ENCODE results near the gene TRABD. TPM values are rescaled to one million over a fixed set of nuclear protein-coding genes. Genes with fewer than 3 reads are reported as not detected.

Gene TRABD
- total and polyA plus RNA-seq, 4 experiments from 2014 or later, result 51.5 to 126 (median 92.8) TPM

DNA sequence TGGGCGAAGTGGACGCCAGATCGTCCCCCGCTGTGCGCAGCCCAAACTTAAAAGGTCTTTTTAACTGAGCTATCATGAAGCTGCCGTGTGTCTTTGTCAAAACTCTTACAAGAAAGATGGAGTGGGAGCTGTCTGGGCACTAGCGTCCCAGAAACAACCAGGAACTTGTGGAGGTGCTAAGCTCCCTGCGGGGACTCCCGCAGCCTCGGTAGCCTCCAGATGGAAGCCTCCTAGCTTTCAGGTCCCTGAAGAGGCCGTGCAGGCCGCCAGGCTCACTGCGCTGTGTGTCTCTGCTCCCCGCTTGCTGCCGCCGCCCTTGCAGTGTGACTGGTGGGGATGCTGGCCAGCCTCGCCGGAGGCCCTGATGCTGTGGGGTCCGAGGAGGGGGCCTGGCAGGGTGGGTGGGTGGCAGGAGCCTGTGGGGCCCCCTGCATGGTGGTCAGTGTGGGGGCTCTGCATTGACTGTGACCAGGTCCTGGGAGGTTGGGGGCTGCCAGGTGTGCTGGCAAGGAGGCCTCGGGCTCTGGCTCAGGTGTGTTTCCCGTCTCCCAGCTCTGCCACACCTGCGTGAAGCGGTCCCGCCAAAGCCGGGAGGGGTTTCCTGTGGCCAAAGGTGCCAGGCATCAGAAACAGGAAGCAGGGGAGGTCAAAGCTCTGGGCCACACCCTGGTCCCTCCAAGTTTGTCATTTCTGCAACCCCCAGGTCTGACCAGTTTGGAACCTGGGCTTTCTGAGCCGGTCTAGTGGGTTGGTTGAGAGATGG, 1.2 kb downstream of the TRABD start:
- peak in 1 of 5 donors; percentile 56 for DNase-seq
- Mint-ChIP-seq H3K9me3 (no peaks in the 10 kb centered on the region), H3K36me3 (peaks cover 0 to 13% of the 10 kb centered on the region in 2 donors), H3K4me3 (peak overlapping the region; percentile 91 to 99 (median 96)), H3K27ac (peak overlapping the region; percentile 94 to 98 (median 97)), H3K27me3 (peaks cover 0 to 2% of the 10 kb centered on the region in 2 donors), H3K4me1 (peaks cover 16 to 51% (median 36%) of the 10 kb centered on the region in 4 donors)
- peak overlapping the region; percentile 68 for H3K27ac ChIP-seq (ENCODE audit: low read depth, low read length)
- ChIA-PET CTCF (ENCODE audit: partially characterized antibody) (interaction anchor here (0.9 to 1.6 kb wide), 5 partner anchors 9 to 339 kb away, joined by 3 to 6 read pairs (median 4); partner anchors contain the start of gene SCO2), POLR2A (ENCODE audit: partially characterized antibody) (interaction anchor here (0.9 to 1.6 kb wide), 7 partner anchors 8 to 440 kb away, joined by 3 to 5 read pairs (median 3); no protein-coding TSS in a partner anchor)
- no peaks in the 10 kb centered on the region for H3K36me3 ChIP-seq (ENCODE audit: insufficient read depth, low read length)
- no peaks in the 10 kb centered on the region for H3K27me3 ChIP-seq (ENCODE audit: insufficient read depth, low read length)
- H3K4me1 ChIP-seq (ENCODE audit: insufficient read depth, low read length), result peaks cover 51% of the 10 kb centered on the region
- intact Hi-C loops (cut with micrococcal nuclease), result loop anchor here (10.0 kb wide), 1 partner anchor 252 kb away; no protein-coding TSS in a partner anchor
- H3K4me3 ChIP-seq (ENCODE audit: low read length in 2 of 2), result peak overlapping the region; percentile 36 to 62
- H3K9me3 ChIP-seq (ENCODE audit: control insufficient read depth in 1 of 2, low read length in 2 of 2), result no peaks in the 10 kb centered on the region

DNA sequence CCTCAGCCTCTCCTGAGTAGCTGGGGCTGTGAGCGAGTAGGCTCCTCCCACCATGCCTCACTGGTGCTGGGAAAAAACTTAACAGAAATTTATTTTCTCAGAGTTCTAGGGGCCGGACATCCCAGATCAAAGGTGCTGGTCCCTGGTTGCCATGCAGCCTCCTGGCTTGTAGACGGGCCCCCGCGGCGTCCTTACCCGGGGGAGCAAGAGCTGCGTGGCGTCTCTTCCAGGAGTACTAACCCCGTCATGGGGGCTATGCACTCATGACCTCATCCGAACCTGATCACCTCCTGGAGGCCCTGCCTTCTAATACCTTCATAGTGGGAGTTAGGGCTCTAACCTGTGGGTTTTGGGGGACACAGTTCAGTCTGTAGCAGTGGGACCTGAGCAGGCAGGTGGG, 2.6 kb downstream of the TRABD start:
- DNase-seq, result peak in 1 of 5 donors; percentile 26
- H3K27me3 ChIP-seq (ENCODE audit: insufficient read depth, low read length), result no peaks in the 10 kb centered on the region
- H3K27me3 Mint-ChIP-seq, result peaks cover 0 to 2% of the 10 kb centered on the region in 2 donors
- peak overlapping the region in 4 of 8 donors; percentile 27 to 48 (median 38) for H3K4me3 Mint-ChIP-seq
- peaks cover 65% of the 10 kb centered on the region for H3K4me1 ChIP-seq (ENCODE audit: insufficient read depth, low read length)
- H3K4me1 Mint-ChIP-seq, result peaks cover 18 to 64% (median 47%) of the 10 kb centered on the region in 4 donors
- peaks cover 0 to 16% of the 10 kb centered on the region in 2 donors for H3K36me3 Mint-ChIP-seq
- intact Hi-C loops (cut with micrococcal nuclease), result loop anchor here (10.0 kb wide), 1 partner anchor 254 kb away; no protein-coding TSS in a partner anchor
- ChIA-PET POLR2A (ENCODE audit: partially characterized antibody) (interaction anchor here (0.7 to 1.6 kb wide), 2 partner anchors 56 to 351 kb away, joined by 3 read pairs; no protein-coding TSS in a partner anchor), CTCF (ENCODE audit: partially characterized antibody) (no interaction called here)
- peaks cover 3% of the 10 kb centered on the region for H3K36me3 ChIP-seq (ENCODE audit: insufficient read depth, low read length)
- no peaks in the 10 kb centered on the region for H3K9me3 Mint-ChIP-seq
- peak overlapping the region; percentile 52 to 99 (median 96) for H3K27ac Mint-ChIP-seq
- H3K27ac ChIP-seq (ENCODE audit: low read depth, low read length), result peak overlapping the region; percentile 97
- H3K9me3 ChIP-seq (ENCODE audit: control insufficient read depth in 1 of 2, low read length in 2 of 2), result no peaks in the 10 kb centered on the region
- no peak overlapping the region for H3K4me3 ChIP-seq (ENCODE audit: low read length in 2 of 2)

DNA sequence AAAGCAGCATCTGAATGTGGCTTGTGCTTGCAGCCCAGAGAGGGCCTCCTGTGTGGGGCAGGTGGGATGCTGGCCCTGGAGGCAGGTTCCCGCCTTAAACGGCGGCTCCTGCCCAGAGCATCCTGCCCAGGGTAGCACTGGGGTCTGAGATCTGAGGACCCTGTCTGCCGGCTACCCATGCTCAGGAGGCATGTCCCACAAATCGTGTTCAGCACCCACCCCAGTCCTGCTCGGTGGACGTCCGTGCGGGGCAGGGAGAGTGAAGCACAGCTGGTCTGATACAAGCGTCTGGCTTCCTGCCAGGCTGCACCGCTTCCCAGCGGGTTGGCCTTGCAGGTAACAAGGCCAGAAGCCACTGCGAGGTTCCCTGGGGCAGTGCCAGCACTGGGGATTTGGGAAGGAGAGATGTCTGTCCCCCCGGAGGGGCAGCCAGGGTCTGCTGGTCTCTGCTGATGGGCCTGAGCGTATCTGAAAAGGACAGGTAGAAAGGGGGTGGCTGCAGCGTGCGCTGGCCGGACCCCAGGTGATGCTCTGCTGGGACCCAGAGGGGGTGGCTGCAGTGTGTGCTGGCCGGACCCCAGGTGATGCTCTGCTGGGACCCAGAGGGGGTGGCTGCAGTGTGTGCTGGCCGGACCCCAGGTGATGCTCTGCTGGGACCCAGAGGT, 3.6 kb downstream of the TRABD start:
- Histone ChIP-seq H3K4me1 (ENCODE audit: insufficient read depth, low read length) (peaks cover 73% of the 10 kb centered on the region), H3K27ac (ENCODE audit: low read depth, low read length) (peak overlapping the region; percentile 97), H3K9me3 (ENCODE audit: control insufficient read depth in 1 of 2, low read length in 2 of 2) (no peaks in the 10 kb centered on the region), H3K27me3 (ENCODE audit: insufficient read depth, low read length) (no peaks in the 10 kb centered on the region), H3K36me3 (ENCODE audit: insufficient read depth, low read length) (peaks cover 12% of the 10 kb centered on the region), H3K4me3 (ENCODE audit: low read length in 2 of 2) (peak overlapping the region in 1 of 2 donors; percentile 52)
- peaks cover 0 to 16% of the 10 kb centered on the region in 2 donors for H3K36me3 Mint-ChIP-seq
- CTCF ChIA-PET (ENCODE audit: partially characterized antibody), result interaction anchor here (1.5 to 2.6 kb wide), 3 partner anchors 19 to 423 kb away, joined by 3 to 11 read pairs (median 4); no protein-coding TSS in a partner anchor
- intact Hi-C loops (cut with micrococcal nuclease), result loop anchor here (10.0 kb wide), 1 partner anchor 255 kb away; no protein-coding TSS in a partner anchor
- H3K9me3 Mint-ChIP-seq, result no peaks in the 10 kb centered on the region
- H3K27ac Mint-ChIP-seq, result peak overlapping the region; percentile 96 to 100 (median 99)
- DNase-seq, result peak in 1 of 5 donors; percentile 43
- peaks cover 18 to 64% (median 45%) of the 10 kb centered on the region in 4 donors for H3K4me1 Mint-ChIP-seq
- no peaks in the 10 kb centered on the region for H3K27me3 Mint-ChIP-seq
- POLR2A ChIA-PET (ENCODE audit: partially characterized antibody), result interaction anchor here (0.6 to 4.5 kb wide), 13 partner anchors 12 to 432 kb away, joined by 3 to 73 read pairs (median 6); partner anchors contain the start of genes HDAC10, LMF2, NCAPH2 and SCO2
- peak overlapping the region in 7 of 8 donors; percentile 81 to 95 (median 92) for H3K4me3 Mint-ChIP-seq

DNA sequence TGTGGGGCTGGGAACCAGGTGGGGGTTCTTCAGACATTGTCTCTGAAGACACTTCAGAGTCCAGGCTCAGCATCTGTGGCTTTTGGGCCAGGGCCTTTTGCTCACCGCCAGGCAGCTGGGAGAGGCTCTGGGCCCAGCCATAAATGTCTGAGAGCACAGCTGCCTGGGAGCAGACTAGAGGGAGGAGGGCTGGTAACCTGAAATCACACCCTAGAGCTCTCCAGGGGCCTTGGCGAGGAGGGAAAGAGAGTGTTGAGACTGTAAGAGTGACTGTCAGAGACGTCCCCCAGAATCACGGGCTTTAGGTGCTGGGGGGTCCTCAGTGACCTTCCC, 4.1 kb downstream of the TRABD start:
- H3K27ac Mint-ChIP-seq, result peak overlapping the region; percentile 96 to 100 (median 99)
- Histone ChIP-seq H3K36me3 (ENCODE audit: insufficient read depth, low read length) (peaks cover 17% of the 10 kb centered on the region), H3K4me3 (ENCODE audit: low read length in 2 of 2) (peak overlapping the region in 1 of 2 donors; percentile 52), H3K27me3 (ENCODE audit: insufficient read depth, low read length) (no peaks in the 10 kb centered on the region), H3K4me1 (ENCODE audit: insufficient read depth, low read length) (peaks cover 73% of the 10 kb centered on the region), H3K9me3 (ENCODE audit: control insufficient read depth in 1 of 2, low read length in 2 of 2) (no peaks in the 10 kb centered on the region), H3K27ac (ENCODE audit: low read depth, low read length) (peak overlapping the region; percentile 97)
- POLR2A ChIA-PET (ENCODE audit: partially characterized antibody), result interaction anchor here (0.6 to 4.5 kb wide), 13 partner anchors 11 to 431 kb away, joined by 3 to 73 read pairs (median 6); partner anchors contain the start of genes HDAC10, LMF2, NCAPH2 and SCO2
- H3K27me3 Mint-ChIP-seq, result no peaks in the 10 kb centered on the region
- H3K9me3 Mint-ChIP-seq, result no peaks in the 10 kb centered on the region
- DNase-seq, result no peak
- CTCF ChIA-PET (ENCODE audit: partially characterized antibody), result interaction anchor here (1.3 to 2.6 kb wide), 4 partner anchors 19 to 423 kb away, joined by 3 to 11 read pairs (median 4); partner anchors contain the start of gene SCO2
- H3K4me1 Mint-ChIP-seq, result peaks cover 18 to 60% (median 44%) of the 10 kb centered on the region in 4 donors
- peaks cover 0 to 16% of the 10 kb centered on the region in 2 donors for H3K36me3 Mint-ChIP-seq
- intact Hi-C loops (cut with micrococcal nuclease), result loop anchor here (1.0 to 10.0 kb wide), 6 partner anchors 10 to 431 kb away; partner anchors contain the start of genes SCO2 and TUBGCP6
- peak overlapping the region; percentile 81 to 95 (median 90) for H3K4me3 Mint-ChIP-seq

DNA sequence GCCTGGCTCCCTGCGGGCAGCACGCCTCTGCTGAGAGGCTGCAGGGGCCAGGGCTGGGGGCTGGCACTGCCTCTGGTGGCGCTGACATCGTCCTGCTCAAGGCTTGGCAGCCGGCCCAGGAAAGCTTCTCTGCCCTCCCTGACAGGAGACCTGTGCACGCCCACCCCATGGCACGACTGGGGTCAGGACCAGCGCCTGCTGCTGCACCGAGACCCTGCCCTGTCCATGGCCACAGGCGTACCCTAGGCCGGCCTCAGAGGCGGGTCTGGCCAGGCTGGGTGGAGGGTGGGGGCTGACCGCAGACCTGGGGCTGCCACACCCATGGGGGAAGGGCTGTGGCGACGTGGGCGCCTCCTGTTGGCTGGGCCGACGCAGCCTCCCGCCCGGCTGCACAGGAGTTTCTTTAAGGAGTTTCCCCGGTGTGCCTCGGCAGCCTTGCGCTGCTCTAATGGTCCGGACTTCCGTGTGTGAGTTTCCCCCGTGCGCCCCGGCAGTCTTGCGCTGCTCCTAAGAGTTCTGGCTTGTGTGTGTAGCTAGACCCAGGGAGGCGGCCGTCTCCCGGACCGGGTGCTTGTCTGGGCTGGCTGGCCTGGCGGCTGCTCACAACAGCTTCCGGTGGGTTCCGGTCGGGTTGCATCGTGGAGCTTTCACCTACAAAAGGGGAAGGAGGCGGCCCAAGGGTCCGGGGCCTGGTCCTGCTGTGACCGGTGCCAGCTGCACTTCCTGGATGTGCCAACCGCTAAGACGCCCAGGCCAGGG, 4.6 kb downstream of the TRABD start:
- peaks cover 21% of the 10 kb centered on the region for H3K36me3 ChIP-seq (ENCODE audit: insufficient read depth, low read length)
- Mint-ChIP-seq H3K4me3 (peak overlapping the region; percentile 84 to 95 (median 90)), H3K9me3 (no peaks in the 10 kb centered on the region), H3K36me3 (peaks cover 0 to 19% of the 10 kb centered on the region in 2 donors), H3K27ac (peak overlapping the region; percentile 96 to 100 (median 99)), H3K27me3 (no peaks in the 10 kb centered on the region), H3K4me1 (peaks cover 18 to 59% (median 43%) of the 10 kb centered on the region in 4 donors)
- peaks cover 69% of the 10 kb centered on the region for H3K4me1 ChIP-seq (ENCODE audit: insufficient read depth, low read length)
- ChIA-PET CTCF (ENCODE audit: partially characterized antibody) (interaction anchor here (0.7 to 2.6 kb wide), 9 partner anchors 18 to 437 kb away, joined by 3 to 11 read pairs (median 4); partner anchors contain the start of genes ARSA and SCO2), POLR2A (ENCODE audit: partially characterized antibody) (interaction anchor here (0.6 to 4.5 kb wide), 26 partner anchors 8 to 431 kb away, joined by 3 to 73 read pairs (median 5); partner anchors contain the start of genes HDAC10, LMF2, NCAPH2 and SCO2)
- peak overlapping the region; percentile 97 for H3K27ac ChIP-seq (ENCODE audit: low read depth, low read length)
- peak; percentile 85 to 89 (median 87) for DNase-seq
- H3K9me3 ChIP-seq (ENCODE audit: control insufficient read depth in 1 of 2, low read length in 2 of 2), result no peaks in the 10 kb centered on the region
- H3K4me3 ChIP-seq (ENCODE audit: low read length in 2 of 2), result peak overlapping the region; percentile 52 to 91
- H3K27me3 ChIP-seq (ENCODE audit: insufficient read depth, low read length), result no peaks in the 10 kb centered on the region
- intact Hi-C loops (cut with micrococcal nuclease), result loop anchor here (1.0 to 5.0 kb wide), 5 partner anchors 10 to 430 kb away; partner anchors contain the start of genes SCO2 and TUBGCP6
